Epithelial cell of proximal tubule (primary cell): Measurements from ENCODE around the gene SURF4. TPM values are rescaled to one million over a fixed set of nuclear protein-coding genes. Genes with fewer than 3 reads are reported as not detected.

ENCODE experiments used
- DNase-seq: peaks from one replicate; pipeline ENCODE4 v3.0.0-alpha.2; 2011; ENCODE audit warnings: low read depth
- H3K4me3 ChIP-seq: 2 replicates; pipeline ENCODE4 v1.5.1; 2011; ENCODE audit warnings: low read depth, mild to moderate bottlenecking, low read length
- CTCF ChIP-seq: conservative IDR thresholded peaks from 2 replicates; pipeline ENCODE4 v1.5.1; 2012; ENCODE audit warnings: low read depth, mild to moderate bottlenecking, low read length
- total RNA-seq: library from RNA; depleted of rRNA; stranded (reverse); fragments of >200 nt; gene quantifications from 2 replicates; pipeline ENCODE4 v1.2.3, GENCODE V29; 2015

Gene SURF4
- total RNA-seq: 125 and 252 TPM in 2 replicates

GRCh38 chr9:133375724-133376654 lies at the start of gene SURF4, which contains the start of gene STKLD1:
Gene SURF4 (minus strand): TSS chr9:133376060. CDS start chr9:133375969, 91 bp downstream.
Gene STKLD1 (plus strand): TSS chr9:133376366. CDS start chr9:133376474, 108 bp downstream.
- no peak for TF ChIP-seq CTCF
- peak within 1 kb of the TSS; percentile 97 for H3K4me3 ChIP-seq
- peak; percentile 36 for DNase-seq

GRCh38 chr9:133425049-133425632 lies 49.3 kb upstream of the SURF4 start:
- DNase-seq: no peak
- no peak for TF ChIP-seq CTCF
- no peak overlapping the region for H3K4me3 ChIP-seq

GRCh38 chr9:133424187-133424586 lies 48.3 kb upstream of the SURF4 start:
- no peak for TF ChIP-seq CTCF
- no peak for DNase-seq
- no peak overlapping the region for H3K4me3 ChIP-seq

GRCh38 chr9:133423216-133423615 lies 47.4 kb upstream of the SURF4 start:
- no peak for TF ChIP-seq CTCF
- no peak for DNase-seq
- H3K4me3 ChIP-seq: no peak overlapping the region

- DNase-seq: no peak
- peak; percentile 12 for TF ChIP-seq CTCF
- H3K4me3 ChIP-seq: no peak within 1 kb of the TSS
Measured at GRCh38 chr9:133421615-133422542, 46.0 kb upstream of the SURF4 start, which contains the start of gene ADAMTS13. Gene ADAMTS13 (plus strand): TSS chr9:133422367. CDS start chr9:133422444, 77 bp downstream.

GRCh38 chr9:133420392-133420827 lies 44.5 kb upstream of the SURF4 start:
- no peak for TF ChIP-seq CTCF
- no peak for DNase-seq
- no peak overlapping the region for H3K4me3 ChIP-seq
